GM21717 (cell line): Measurements from ENCODE around the gene TMPO.
A peak's percentile ranks its signal among the peaks of the same experiment; 100 is the strongest.
"Not testable (repeated sequence)": the region's sequence is repeated elsewhere in the genome, so short reads cannot be mapped to it uniquely, and the experiment has no call there.

ENCODE experiments used
- ATAC-seq: cut with Tn5 transposase; IDR thresholded peaks from one replicate; pipeline ENCODE4 v1.9.1; 2021; ENCODE audit warnings: mild to moderate bottlenecking, moderate library complexity; ENCODE audit not compliant: unreplicated experiment

Gene TMPO

DNA sequence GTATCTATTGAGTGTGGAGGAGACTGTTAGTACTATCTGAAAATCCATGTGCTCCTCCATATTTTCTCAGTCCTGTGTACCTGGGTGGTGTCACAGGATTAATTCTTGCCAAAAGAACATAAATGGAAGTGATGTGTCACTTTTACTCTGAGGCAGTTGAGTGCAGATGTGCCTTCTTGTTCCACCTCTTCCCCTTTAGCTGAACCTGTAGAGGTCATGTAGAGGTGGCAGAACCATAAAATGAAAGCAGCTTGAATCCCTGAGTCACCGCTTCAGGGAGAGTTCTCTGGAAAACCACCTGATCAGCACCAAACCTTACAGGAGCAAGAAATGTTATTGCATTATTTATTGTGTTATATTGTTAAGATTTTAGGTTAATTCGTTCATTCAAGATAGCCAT is 63.4 kb downstream of the TMPO start:
- no peak for ATAC-seq

- ATAC-seq = no peak
These were observed 64.0 kb downstream of the TMPO start for GRCh38 chr12:98579347-98579746.

- no peak for ATAC-seq
These were observed 64.4 kb downstream of the TMPO start for GRCh38 chr12:98579835-98580234.

DNA sequence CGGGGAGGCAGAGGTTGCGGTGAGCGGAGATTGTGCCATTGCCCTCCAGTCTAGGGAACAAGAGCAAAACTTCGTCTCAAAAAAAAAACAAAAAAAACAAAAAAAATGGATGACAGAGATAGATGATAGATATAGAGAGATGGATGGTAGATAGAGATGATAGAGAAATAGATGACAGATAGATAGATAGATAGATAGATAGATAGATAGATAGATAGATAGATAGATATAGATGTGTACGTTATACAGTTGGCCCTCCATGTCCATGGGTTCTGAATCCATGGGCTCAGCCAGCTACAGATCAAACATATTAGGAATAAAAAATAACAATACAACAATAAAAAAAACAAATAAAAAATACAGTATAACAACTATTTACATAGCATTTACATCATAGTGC is 65.3 kb downstream of the TMPO start:
- ATAC-seq = no peak

DNA sequence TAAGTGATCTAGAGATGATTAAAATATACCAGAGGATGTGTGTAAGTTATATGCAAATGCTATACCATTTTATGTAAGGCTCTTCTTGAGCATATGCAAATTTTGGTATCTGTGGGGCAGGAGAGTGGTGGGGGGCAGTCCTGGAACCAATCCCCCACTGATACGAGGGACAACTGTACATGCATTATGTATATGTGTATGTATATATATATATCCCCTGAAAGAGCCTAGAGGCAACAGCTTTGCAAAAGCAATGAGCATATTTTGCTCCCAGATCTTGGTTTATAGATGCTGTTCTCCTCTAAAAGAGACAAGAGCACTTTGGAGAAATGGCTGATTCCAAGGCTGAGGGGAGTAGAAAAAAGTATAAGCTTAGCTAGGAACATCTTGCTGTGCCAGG is 65.7 kb downstream of the TMPO start:
- ATAC-seq = no peak

DNA sequence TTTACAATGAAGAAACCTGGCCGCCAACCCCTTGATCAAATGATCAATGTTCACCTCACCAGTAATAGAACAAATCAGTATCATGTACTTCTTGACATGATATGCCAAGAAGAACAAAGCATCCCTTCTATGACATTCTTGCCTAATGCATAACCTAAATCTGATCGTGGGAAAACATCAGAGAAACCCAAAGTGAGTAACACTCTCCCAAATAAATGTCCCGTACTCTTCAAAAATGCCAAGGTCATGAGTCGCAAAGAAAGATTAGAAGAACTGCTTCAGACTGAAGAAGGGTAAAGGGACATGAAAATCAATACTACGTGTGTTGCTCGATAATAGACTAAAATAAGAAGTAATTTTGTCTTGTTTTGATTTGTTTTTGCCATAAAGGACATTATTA is 66.7 kb downstream of the TMPO start:
- ATAC-seq = no peak

DNA sequence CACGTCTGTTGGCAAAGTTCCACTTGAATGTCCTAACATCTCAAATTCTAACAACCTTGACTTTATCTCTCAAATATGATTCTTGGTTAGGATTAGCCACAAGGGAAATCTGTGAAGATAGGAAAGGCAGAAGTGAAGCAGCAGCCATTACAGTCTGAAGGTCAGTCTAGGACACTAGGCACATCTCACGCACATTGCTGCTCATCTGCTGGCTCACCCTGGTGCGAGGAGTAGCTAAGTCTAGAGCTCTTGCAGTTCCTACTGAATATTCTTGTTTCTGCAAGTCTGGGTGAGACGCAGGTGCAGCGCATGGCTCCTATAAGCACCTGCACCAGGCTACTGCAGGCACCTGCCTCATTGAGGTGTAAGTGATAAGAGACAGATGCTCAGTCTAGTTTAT is 71.7 kb downstream of the TMPO start:
- no peak for ATAC-seq

- no peak for ATAC-seq
These were observed 75.8 kb downstream of the TMPO start for GRCh38 chr12:98591209-98591608.

- ATAC-seq = peak; percentile 3
These were observed 77.5 kb downstream of the TMPO start for GRCh38 chr12:98592825-98593322.

DNA sequence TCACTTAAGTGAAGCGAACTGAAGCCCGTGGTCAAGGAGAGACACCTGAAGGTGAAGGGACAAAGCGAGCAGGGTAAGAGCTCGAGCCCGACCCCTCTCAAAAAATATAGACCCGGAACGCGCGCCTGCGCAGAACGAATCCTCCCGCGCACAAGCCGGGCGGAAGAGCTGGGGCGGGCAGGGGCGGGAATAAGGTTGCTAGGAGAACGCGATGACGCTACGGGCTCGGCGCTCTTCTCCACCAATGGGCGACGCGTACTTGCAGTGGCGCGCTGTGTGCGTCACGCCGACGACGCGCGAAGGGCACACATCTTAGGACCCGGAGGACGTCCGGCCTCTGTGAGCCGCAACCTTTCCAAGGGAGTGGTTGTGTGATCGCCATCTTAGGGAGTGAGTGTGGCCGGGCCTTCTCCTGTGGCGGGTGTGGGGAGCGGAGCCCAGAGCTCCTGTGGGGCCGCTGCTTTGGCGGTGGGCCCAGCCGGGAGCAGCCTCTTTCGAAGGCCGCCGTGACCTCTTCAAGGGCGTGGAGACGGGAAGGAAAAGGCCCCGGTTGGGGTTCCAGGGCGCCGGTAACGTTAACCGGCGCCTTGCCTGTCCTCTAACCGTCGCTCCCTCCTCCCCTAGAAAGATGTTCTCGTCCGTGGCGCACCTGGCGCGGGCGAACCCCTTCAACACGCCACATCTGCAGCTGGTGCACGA is 78.1 kb downstream of the TMPO start, which contains the start of gene SLC25A3:
TSS of gene SLC25A3 (plus strand) at position 336 of the 699 bp plus-strand sequence. CDS start at position 629, 293 bp downstream.
- peak; percentile 99 for ATAC-seq

- ATAC-seq = peak; percentile 4
These were observed 78.9 kb downstream of the TMPO start for GRCh38 chr12:98594050-98594835.

DNA sequence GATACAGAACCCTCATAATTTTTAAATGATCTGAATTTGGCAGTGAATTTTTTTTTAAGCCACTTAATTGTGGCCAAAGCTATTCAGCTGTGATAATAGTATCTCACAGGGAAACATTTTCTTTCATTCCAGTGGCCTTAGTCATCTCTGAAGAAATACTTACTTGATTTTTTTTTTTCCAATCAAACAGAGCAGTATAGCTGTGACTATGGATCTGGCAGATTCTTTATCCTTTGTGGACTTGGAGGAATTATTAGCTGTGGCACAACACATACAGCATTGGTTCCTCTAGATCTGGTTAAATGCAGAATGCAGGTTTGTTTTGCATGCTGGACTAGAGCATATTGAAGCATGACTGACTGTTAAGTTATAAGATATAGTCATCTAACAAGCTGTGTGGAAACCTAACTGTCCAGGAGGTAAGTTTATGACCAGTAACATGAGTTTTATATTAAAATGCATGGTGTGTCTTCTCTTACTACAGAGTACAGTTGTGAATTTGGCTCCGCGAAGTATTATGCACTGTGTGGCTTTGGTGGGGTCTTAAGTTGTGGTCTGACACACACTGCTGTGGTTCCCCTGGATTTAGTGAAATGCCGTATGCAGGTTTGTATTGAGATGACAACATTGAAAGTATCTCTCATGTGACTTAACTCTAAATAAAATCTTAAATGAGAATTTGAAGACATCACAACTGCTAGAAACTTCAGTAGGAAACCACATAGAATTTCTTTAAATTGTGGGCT is 80.0 kb downstream of the TMPO start:
- no peak for ATAC-seq

DNA sequence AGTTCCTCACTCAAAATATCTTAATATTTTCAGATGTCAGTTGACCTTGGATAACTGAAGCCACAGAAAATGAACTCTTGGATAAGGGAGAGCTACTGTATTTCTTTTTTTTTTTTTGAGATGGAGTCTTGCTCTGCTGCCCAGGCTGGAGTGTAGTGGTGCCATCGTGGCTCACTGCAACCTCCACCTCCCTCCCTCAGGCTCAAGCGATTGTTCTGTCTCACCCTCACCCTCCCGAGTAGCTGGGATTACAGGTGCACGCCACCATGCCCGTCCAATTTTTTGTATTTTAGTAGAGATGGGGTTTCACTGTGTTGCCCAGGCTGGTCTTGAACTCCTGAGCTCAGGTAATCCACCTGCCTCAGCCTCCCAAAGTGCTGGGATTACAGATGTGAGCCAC is 81.9 kb downstream of the TMPO start:
- not testable (repeated sequence) for ATAC-seq
